H9 (cell line): ENCODE results near the gene FRAS1. TPM values are rescaled to one million over a fixed set of nuclear protein-coding genes. Genes with fewer than 3 reads are reported as not detected.

Experiments
- DNase-seq: peaks from one replicate; pipeline ENCODE4 v3.0.0-alpha.2; 2017
- H2AFZ ChIP-seq: one replicate; pipeline ENCODE4 v1.6.1; 2013; ENCODE audit warnings: mild to moderate bottlenecking, low read length, control low read depth, moderate library complexity
- H2AK5ac ChIP-seq: 2 replicates; pipeline ENCODE4 v1.6.1; 2013; ENCODE audit warnings: low read length, control low read depth, mixed read lengths; ENCODE audit not compliant: insufficient read length
- H2BK120ac ChIP-seq: one replicate; pipeline ENCODE4 v1.6.1; 2013; ENCODE audit warnings: low read depth, mild to moderate bottlenecking, low read length, control low read depth, inconsistent platforms; ENCODE audit not compliant: poor library complexity, severe bottlenecking
- H2BK12ac ChIP-seq: 2 replicates; pipeline ENCODE4 v1.6.1; 2013; ENCODE audit warnings: low read length, control low read depth, mixed read lengths, low read depth; ENCODE audit not compliant: insufficient read length
- H2BK15ac ChIP-seq: 2 replicates; pipeline ENCODE4 v1.6.1; 2013; ENCODE audit warnings: low read depth, low read length, control low read depth
- H2BK20ac ChIP-seq: one replicate; pipeline ENCODE4 v1.6.1; 2013; ENCODE audit warnings: low read depth, mild to moderate bottlenecking, low read length, control low read depth, inconsistent platforms; ENCODE audit not compliant: poor library complexity, severe bottlenecking
- H2BK5ac ChIP-seq: 2 replicates; pipeline ENCODE4 v1.6.1; 2013; ENCODE audit warnings: low read length, control low read depth, mixed read lengths; ENCODE audit not compliant: insufficient read length
- H3K14ac ChIP-seq: 2 replicates; pipeline ENCODE4 v1.6.1; 2013; ENCODE audit warnings: low read length, control low read depth; ENCODE audit not compliant: insufficient read depth
- H3K18ac ChIP-seq: 2 replicates; pipeline ENCODE4 v1.6.1; 2013; ENCODE audit warnings: low read depth, mild to moderate bottlenecking, mixed read lengths, low read length, control low read depth; ENCODE audit not compliant: insufficient read length
- H3K23ac ChIP-seq: 2 replicates; pipeline ENCODE4 v1.6.1; 2013; ENCODE audit warnings: low read length, control low read depth, mixed read lengths, low read depth; ENCODE audit not compliant: insufficient read length
- H3K23me2 ChIP-seq: 2 replicates; pipeline ENCODE4 v1.6.1; 2013; ENCODE audit warnings: low read depth, mild to moderate bottlenecking, mixed read lengths, low read length, control low read depth; ENCODE audit not compliant: insufficient read length, poor library complexity, severe bottlenecking
- H3K27ac ChIP-seq: 2 replicates; pipeline ENCODE4 v1.5.1; 2013; ENCODE audit warnings: low read length, control low read depth, mixed read lengths, low read depth; ENCODE audit not compliant: insufficient read length
- H3K27me3 ChIP-seq: 2 replicates; pipeline ENCODE4 v1.6.1; 2013; ENCODE audit warnings: low read length, control low read depth, inconsistent platforms; ENCODE audit not compliant: insufficient read depth
- H3K4ac ChIP-seq: 2 replicates; pipeline ENCODE4 v1.6.1; 2013; ENCODE audit warnings: low read depth, mild to moderate bottlenecking, control low read depth, inconsistent platforms, low read length, moderate library complexity
- H3K4me1 ChIP-seq: 2 replicates; pipeline ENCODE4 v1.6.1; 2013; ENCODE audit warnings: low read length, control low read depth, inconsistent platforms; ENCODE audit not compliant: insufficient read depth
- H3K4me2 ChIP-seq: 2 replicates; pipeline ENCODE4 v1.6.1; 2013; ENCODE audit warnings: low read length, control low read depth, mixed read lengths; ENCODE audit not compliant: insufficient read length, insufficient read depth
- H3K56ac ChIP-seq: 2 replicates; pipeline ENCODE4 v1.6.1; 2013; ENCODE audit warnings: low read depth, mild to moderate bottlenecking, mixed read lengths, low read length, control low read depth; ENCODE audit not compliant: insufficient read length
- H3K79me1 ChIP-seq: 2 replicates; pipeline ENCODE4 v1.6.1; 2013; ENCODE audit warnings: low read depth, mild to moderate bottlenecking, moderate library complexity, low read length, control low read depth, inconsistent platforms; ENCODE audit not compliant: insufficient read depth, poor library complexity, severe bottlenecking
- H3K79me2 ChIP-seq: 2 replicates; pipeline ENCODE4 v1.6.1; 2013; ENCODE audit warnings: low read length, control low read depth, inconsistent platforms; ENCODE audit not compliant: insufficient read depth
- H3K9ac ChIP-seq: 2 replicates; pipeline ENCODE4 v1.6.1; 2013; ENCODE audit warnings: low read length, control low read depth, mixed read lengths; ENCODE audit not compliant: insufficient read length; ENCODE audit errors: extremely low read depth
- H3K9me3 ChIP-seq: one replicate; pipeline ENCODE4 v1.6.1; 2013; ENCODE audit warnings: low read depth, low read length, inconsistent platforms; ENCODE audit not compliant: control insufficient read depth
- H3T11ph ChIP-seq: one replicate; pipeline ENCODE4 v1.6.1; 2013; ENCODE audit warnings: mild to moderate bottlenecking, low read length, control low read depth, inconsistent platforms
- H4K20me1 ChIP-seq: one replicate; pipeline ENCODE4 v1.6.1; 2013; ENCODE audit not compliant: control insufficient read depth, insufficient read length, insufficient read depth
- H4K5ac ChIP-seq: 2 replicates; pipeline ENCODE4 v1.6.1; 2013; ENCODE audit warnings: low read depth, mild to moderate bottlenecking, mixed read lengths, low read length, control low read depth; ENCODE audit not compliant: insufficient read length
- H4K8ac ChIP-seq: replicated peaks from 2 replicates; pipeline ENCODE4 v1.6.1; 2013; ENCODE audit warnings: low read length, control low read depth, mixed read lengths, low read depth; ENCODE audit not compliant: insufficient read length
- H4K91ac ChIP-seq: 2 replicates; pipeline ENCODE4 v1.6.1; 2013; ENCODE audit warnings: low read depth, mild to moderate bottlenecking, moderate library complexity, mixed read lengths, low read length, control low read depth; ENCODE audit not compliant: insufficient read length
- H3K27ac Mint-ChIP-seq, 3 experiments: 2 replicates in 2 of 3; 3 replicates in 1 of 3; pipeline ENCODE4 v1.8.0; 2020 to 2021; ENCODE audit warnings: mixed read lengths in 3 of 3, mild to moderate bottlenecking in 1 of 3, moderate library complexity in 1 of 3
- H3K27me3 Mint-ChIP-seq: 2 replicates; pipeline ENCODE4 v1.8.0; 2021; ENCODE audit warnings: low read depth, mild to moderate bottlenecking, moderate library complexity, mixed read lengths
- H3K36me3 Mint-ChIP-seq, 3 experiments: 2 replicates in 2 of 3; 3 replicates in 1 of 3; pipeline ENCODE4 v1.8.0; 2020 to 2021; ENCODE audit warnings: low read depth in 3 of 3, mixed read lengths in 3 of 3; ENCODE audit not compliant: insufficient read depth in 1 of 3
- H3K4me1 Mint-ChIP-seq, 2 experiments: 2 replicates each; pipeline ENCODE4 v1.8.0; 2020; ENCODE audit warnings: mixed read lengths in 2 of 2
- H3K4me3 Mint-ChIP-seq, 2 experiments: 2 replicates in 1 of 2; 3 replicates in 1 of 2; pipeline ENCODE4 v1.8.0; 2020 to 2021; ENCODE audit warnings: mild to moderate bottlenecking in 2 of 2, mixed read lengths in 2 of 2, moderate library complexity in 1 of 2
- H3K9me3 Mint-ChIP-seq, 2 experiments: 2 replicates in 1 of 2; 3 replicates in 1 of 2; pipeline ENCODE4 v1.8.0; 2020; ENCODE audit warnings: mild to moderate bottlenecking in 2 of 2, mixed read lengths in 2 of 2, moderate library complexity in 1 of 2
- WGBS: extraction: QIAGEN DNeasy Blood & Tissue Kit; methylation state at CpG from one replicate; pipeline ENCODE4 v1.1.7; 2013; ENCODE audit warnings: missing lambda C conversion rate, low lambda C conversion rate, mixed read lengths; ENCODE audit not compliant: insufficient read length; ENCODE audit errors: extremely low coverage; 5-methylcytosine and 5-hydroxymethylcytosine counted together
- total RNA-seq: library from RNA; stranded (reverse); gene quantifications from 2 replicates; pipeline ENCODE4 v1.2.1, GENCODE V29; 2021
- TF ChIP-seq, protein P1 (sequence below): fragments of 200-600 bp; sonication (generic); conservative IDR thresholded peaks from 3 replicates; pipeline ENCODE4 v1.8.0; 2021; ENCODE audit warnings: antibody characterized with exemption, mild to moderate bottlenecking

FRAS1 gene
- total RNA-seq, 1 experiment from 2014 or later, result 58.5 TPM

GRCh38 chr4:78510108-78510507 is 453.0 kb downstream of the FRAS1 start:
- Mint-ChIP-seq H3K36me3 (peaks cover 15 to 39% (median 31%) of the 10 kb centered on the region in 3 experiments; a peak in 6 of 7 replicates), H3K9me3 (no peaks in the 10 kb centered on the region), H3K27me3 (no peaks in the 10 kb centered on the region), H3K4me3 (no peak overlapping the region), H3K27ac (no peak overlapping the region), H3K4me1 (peaks cover 10 to 17% of the 10 kb centered on the region in 2 experiments)
- Histone ChIP-seq H2BK5ac (no peak overlapping the region), H4K5ac (no peak overlapping the region), H3T11ph (no peak overlapping the region), H3K14ac (no peak overlapping the region), H2AK5ac (no peak overlapping the region), H3K18ac (no peak overlapping the region), H3K79me1 (no peaks in the 10 kb centered on the region), H3K4me1 (no peaks in the 10 kb centered on the region), H3K27me3 (no peaks in the 10 kb centered on the region), H3K9me3 (no peaks in the 10 kb centered on the region), H4K20me1 (no peaks in the 10 kb centered on the region), H3K79me2 (no peaks in the 10 kb centered on the region), H3K23me2 (no peaks in the 10 kb centered on the region), H3K27ac (no peak overlapping the region), H3K56ac (no peak overlapping the region), H4K91ac (no peak overlapping the region), H2AFZ (no peak overlapping the region), H4K8ac (no peak overlapping the region), H3K4ac (no peak overlapping the region), H2BK20ac (no peak overlapping the region), H2BK120ac (no peak overlapping the region), H2BK12ac (no peak overlapping the region), H3K9ac (no peak overlapping the region), H3K23ac (no peak overlapping the region), H3K4me2 (no peak overlapping the region), H2BK15ac (no peak overlapping the region)
- WGBS, result no CpG with 5 or more reads among the region's 1 CpG
- DNase-seq, result no peak
- TF ChIP-seq, protein P1, sequence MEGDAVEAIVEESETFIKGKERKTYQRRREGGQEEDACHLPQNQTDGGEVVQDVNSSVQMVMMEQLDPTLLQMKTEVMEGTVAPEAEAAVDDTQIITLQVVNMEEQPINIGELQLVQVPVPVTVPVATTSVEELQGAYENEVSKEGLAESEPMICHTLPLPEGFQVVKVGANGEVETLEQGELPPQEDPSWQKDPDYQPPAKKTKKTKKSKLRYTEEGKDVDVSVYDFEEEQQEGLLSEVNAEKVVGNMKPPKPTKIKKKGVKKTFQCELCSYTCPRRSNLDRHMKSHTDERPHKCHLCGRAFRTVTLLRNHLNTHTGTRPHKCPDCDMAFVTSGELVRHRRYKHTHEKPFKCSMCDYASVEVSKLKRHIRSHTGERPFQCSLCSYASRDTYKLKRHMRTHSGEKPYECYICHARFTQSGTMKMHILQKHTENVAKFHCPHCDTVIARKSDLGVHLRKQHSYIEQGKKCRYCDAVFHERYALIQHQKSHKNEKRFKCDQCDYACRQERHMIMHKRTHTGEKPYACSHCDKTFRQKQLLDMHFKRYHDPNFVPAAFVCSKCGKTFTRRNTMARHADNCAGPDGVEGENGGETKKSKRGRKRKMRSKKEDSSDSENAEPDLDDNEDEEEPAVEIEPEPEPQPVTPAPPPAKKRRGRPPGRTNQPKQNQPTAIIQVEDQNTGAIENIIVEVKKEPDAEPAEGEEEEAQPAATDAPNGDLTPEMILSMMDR, result no peak
